Progenitor cell of endocrine pancreas (in vitro differentiated cells): ENCODE measurements around the gene CCDC136. TPM values are rescaled to one million over a fixed set of nuclear protein-coding genes. Genes with fewer than 3 reads are reported as not detected.
A peak's percentile ranks its signal among the peaks of the same experiment; 100 is the strongest.

Experiments used
- DNase-seq: peaks from one replicate; pipeline ENCODE4 v3.0.0; 2021; ENCODE audit warnings: low spot score; ENCODE audit not compliant: unreplicated experiment
- H3K27ac Mint-ChIP-seq: 2 replicates; pipeline ENCODE4 v1.8.0; 2021; ENCODE audit warnings: mild to moderate bottlenecking, moderate library complexity, mixed read lengths
- H3K27me3 Mint-ChIP-seq: 2 replicates; pipeline ENCODE4 v1.8.0; 2021; ENCODE audit warnings: mixed read lengths
- H3K36me3 Mint-ChIP-seq: 2 replicates; pipeline ENCODE4 v1.8.0; 2022; ENCODE audit warnings: mixed read lengths; ENCODE audit not compliant: insufficient read depth
- H3K4me1 Mint-ChIP-seq: 2 replicates; pipeline ENCODE4 v1.8.0; 2021; ENCODE audit warnings: low read depth, mixed read lengths
- H3K4me3 Mint-ChIP-seq: 2 replicates; pipeline ENCODE4 v1.8.0; 2021; ENCODE audit warnings: low read depth, mild to moderate bottlenecking, moderate library complexity, mixed read lengths
- H3K9me3 Mint-ChIP-seq: 2 replicates; pipeline ENCODE4 v1.8.0; 2021; ENCODE audit warnings: low read depth, mixed read lengths
- CTCF ChIP-seq: fragments of 200-600 bp; sonication (generic); IDR thresholded peaks from one replicate; pipeline ENCODE4 v1.5.0; 2021; ENCODE audit warnings: antibody characterized with exemption, mild to moderate bottlenecking; ENCODE audit not compliant: unreplicated experiment
- total RNA-seq: library from RNA; stranded (reverse); gene quantifications from 2 replicates; pipeline ENCODE4 v1.2.1, GENCODE V29; 2021

CCDC136 gene
- total RNA-seq, 1 donor from 2014 or later = 74.2 TPM

- no peak for DNase-seq
- peaks cover 2% of the 10 kb centered on the region for H3K36me3 Mint-ChIP-seq
- no peak for TF ChIP-seq CTCF
- no peak overlapping the region for H3K4me3 Mint-ChIP-seq
- peaks cover 21% of the 10 kb centered on the region for H3K27me3 Mint-ChIP-seq
- H3K27ac Mint-ChIP-seq = no peak overlapping the region
- peaks cover 7% of the 10 kb centered on the region for H3K9me3 Mint-ChIP-seq
- H3K4me1 Mint-ChIP-seq = peaks cover 3% of the 10 kb centered on the region
Measured at GRCh38 chr7:128781851-128782250, 9.9 kb upstream of the CCDC136 start.

GRCh38 chr7:128783143-128783861 is 8.5 kb upstream of the CCDC136 start:
- Mint-ChIP-seq H3K4me1 (peaks cover 3% of the 10 kb centered on the region), H3K27me3 (peaks cover 30% of the 10 kb centered on the region), H3K4me3 (peak overlapping the region; percentile 25), H3K27ac (peak overlapping the region; percentile 86), H3K9me3 (no peaks in the 10 kb centered on the region), H3K36me3 (no peaks in the 10 kb centered on the region)
- TF ChIP-seq CTCF = no peak
- no peak for DNase-seq

GRCh38 chr7:128785738-128786137 is 6.0 kb upstream of the CCDC136 start:
- Mint-ChIP-seq H3K27me3 (peaks cover 43% of the 10 kb centered on the region), H3K9me3 (no peaks in the 10 kb centered on the region), H3K27ac (no peak overlapping the region), H3K36me3 (no peaks in the 10 kb centered on the region), H3K4me1 (peaks cover 5% of the 10 kb centered on the region), H3K4me3 (no peak overlapping the region)
- no peak for TF ChIP-seq CTCF
- no peak for DNase-seq

- TF ChIP-seq CTCF = no peak
- H3K4me3 Mint-ChIP-seq = peak overlapping the region; percentile 77
- no peak for DNase-seq
- H3K9me3 Mint-ChIP-seq = no peaks in the 10 kb centered on the region
- H3K27ac Mint-ChIP-seq = no peak overlapping the region
- peaks cover 4% of the 10 kb centered on the region for H3K4me1 Mint-ChIP-seq
- no peaks in the 10 kb centered on the region for H3K36me3 Mint-ChIP-seq
- H3K27me3 Mint-ChIP-seq = peaks cover 28% of the 10 kb centered on the region
Measured at GRCh38 chr7:128788446-128789412, 3.0 kb upstream of the CCDC136 start.

GRCh38 chr7:128790315-128791041 is 1.3 kb upstream of the CCDC136 start:
- Mint-ChIP-seq H3K4me3 (peak overlapping the region; percentile 77), H3K27me3 (peaks cover 26% of the 10 kb centered on the region), H3K27ac (peak overlapping the region; percentile 53), H3K9me3 (no peaks in the 10 kb centered on the region), H3K36me3 (peaks cover 5% of the 10 kb centered on the region), H3K4me1 (peaks cover 4% of the 10 kb centered on the region)
- DNase-seq = no peak
- TF ChIP-seq CTCF = no peak
